GM18873 (cell line): Measurements from ENCODE around the gene CDK5RAP2.

Source experiments
- ATAC-seq: cut with Tn5 transposase; IDR thresholded peaks from one replicate; pipeline ENCODE4 v1.9.1; 2021; ENCODE audit warnings: mild to moderate bottlenecking, moderate library complexity, moderate number of reproducible peaks; ENCODE audit not compliant: unreplicated experiment, low FRiP score

The CDK5RAP2 gene

GRCh38 chr9:120372040-120372439 is 207.9 kb downstream of the CDK5RAP2 start:
- ATAC-seq: no peak

GRCh38 chr9:120369608-120370220 is 210.3 kb downstream of the CDK5RAP2 start:
- ATAC-seq: no peak

- ATAC-seq: no peak
Observed at GRCh38 chr9:120368799-120369198, 211.2 kb downstream of the CDK5RAP2 start.

- no peak for ATAC-seq
Observed at GRCh38 chr9:120366644-120367019, 213.3 kb downstream of the CDK5RAP2 start.

- no peak for ATAC-seq
Observed at GRCh38 chr9:120365386-120365785, 214.6 kb downstream of the CDK5RAP2 start.

- ATAC-seq: no peak
Observed at GRCh38 chr9:120363697-120364096, 216.3 kb downstream of the CDK5RAP2 start.

DNA sequence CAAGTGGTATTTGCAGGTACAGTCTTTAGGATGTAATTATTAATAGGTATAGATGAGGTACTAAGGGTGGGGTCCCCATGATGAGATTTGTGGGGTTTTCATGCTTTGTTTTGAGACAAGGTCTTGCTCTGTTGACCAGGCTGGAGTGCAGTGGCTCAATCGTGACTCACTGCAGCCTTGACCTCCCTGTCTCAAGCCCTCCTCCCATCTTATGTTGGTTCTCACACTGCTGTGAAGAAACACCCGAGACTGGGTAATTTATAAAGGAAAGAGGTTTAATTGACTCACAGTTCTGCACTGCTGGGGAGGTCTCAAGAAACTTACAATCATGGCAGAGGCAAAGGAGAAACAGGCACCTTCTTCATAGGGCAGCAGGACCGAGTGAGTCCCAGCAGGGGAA is 217.5 kb downstream of the CDK5RAP2 start:
- no peak for ATAC-seq

GRCh38 chr9:120361551-120361950 is 218.4 kb downstream of the CDK5RAP2 start:
- ATAC-seq: no peak

DNA sequence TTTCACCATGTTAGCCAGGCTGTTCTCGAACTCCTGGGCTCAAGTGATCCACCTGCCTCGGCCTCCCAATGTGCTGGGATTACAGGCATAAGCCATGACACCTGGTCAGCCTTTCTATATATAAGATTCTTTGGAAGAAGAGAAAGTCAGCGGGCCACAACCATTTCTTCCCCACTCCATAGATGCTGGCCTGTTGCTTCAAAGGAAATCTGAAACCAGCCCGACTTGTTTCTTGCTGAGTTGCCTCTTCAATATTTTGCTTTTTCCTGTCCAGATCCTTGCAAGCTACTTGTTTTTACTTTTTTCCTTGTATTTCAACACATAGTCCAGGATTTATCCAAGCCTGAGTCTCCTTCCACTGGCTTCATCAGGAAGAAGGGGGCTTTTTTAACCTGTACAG is 219.5 kb downstream of the CDK5RAP2 start:
- no peak for ATAC-seq

DNA sequence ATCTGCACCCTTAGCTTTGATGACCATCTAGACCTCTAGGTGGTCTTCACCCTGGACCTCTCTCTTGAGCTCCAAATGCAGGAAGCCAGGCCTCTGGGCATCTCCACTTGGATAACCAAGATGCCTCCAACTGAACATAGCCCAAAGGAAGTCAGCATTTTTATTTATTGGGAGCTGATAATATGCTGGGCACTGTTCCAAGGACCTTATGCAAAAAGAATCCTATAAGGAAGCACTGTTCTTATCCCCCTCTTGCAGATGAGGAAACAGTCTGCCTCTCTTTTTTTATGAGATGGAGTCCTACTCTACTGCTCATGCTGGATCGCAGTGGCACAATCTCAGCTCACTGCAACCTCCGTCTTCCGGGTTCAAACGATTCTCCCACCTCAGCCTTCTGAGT is 219.9 kb downstream of the CDK5RAP2 start:
- no peak for ATAC-seq

DNA sequence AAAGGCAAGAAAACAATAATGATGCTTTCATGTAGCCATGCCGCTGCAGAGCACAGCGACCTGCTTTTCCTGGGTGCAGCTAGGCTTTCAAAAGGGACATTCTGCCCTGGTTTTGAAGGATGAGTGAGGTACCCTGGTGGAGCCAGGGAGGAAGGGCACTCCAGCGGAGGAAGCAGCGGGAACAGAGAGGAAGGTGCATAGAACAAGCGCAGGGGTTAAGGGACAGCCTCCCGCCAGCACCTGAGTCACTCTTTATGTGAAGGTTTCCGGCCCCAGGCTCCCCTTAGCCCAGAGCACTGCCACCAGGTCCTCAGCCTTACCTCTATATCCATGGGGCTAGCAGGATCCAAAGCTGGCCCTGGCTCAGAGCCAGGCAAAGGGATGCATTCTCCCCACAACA is 221.1 kb downstream of the CDK5RAP2 start:
- no peak for ATAC-seq

DNA sequence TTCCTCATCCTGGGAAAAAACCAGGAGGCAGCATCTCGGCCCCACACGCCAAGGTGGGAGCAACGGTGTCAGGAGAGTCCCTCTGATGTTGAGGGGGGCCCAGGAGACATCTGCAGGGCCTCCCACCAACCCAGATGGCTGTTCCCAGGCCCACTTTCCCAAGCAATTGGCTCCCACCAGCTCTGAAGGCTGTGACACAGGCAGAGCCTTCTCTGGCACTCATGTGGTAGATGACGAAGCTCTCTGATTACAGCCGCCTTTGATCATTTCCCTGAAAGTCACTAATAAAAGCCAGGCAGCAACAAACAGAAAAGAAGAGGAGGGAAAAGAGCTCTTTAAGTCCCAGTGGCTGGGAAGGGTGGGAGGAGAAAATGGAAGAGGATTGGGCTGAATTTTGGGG is 226.5 kb downstream of the CDK5RAP2 start:
- no peak for ATAC-seq

DNA sequence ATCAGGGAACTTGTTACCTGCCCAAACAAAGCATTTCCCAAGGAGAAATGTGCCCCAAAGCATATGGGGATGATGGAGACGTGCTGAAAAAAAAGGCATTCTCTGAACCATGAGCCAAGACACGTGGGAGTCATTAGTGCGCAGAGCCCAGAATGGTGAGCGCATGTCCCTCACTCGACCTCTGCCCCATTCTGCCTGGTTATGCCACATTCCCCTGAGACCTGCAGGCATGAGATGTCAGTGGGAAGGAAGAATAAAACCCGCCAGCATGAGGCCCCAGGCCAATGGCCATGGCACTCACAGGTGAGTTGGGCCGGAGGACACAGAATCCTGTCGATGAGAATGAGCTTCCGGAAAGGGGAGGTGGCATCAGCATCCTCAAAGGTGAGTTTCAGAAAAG is 228.9 kb downstream of the CDK5RAP2 start:
- no peak for ATAC-seq

DNA sequence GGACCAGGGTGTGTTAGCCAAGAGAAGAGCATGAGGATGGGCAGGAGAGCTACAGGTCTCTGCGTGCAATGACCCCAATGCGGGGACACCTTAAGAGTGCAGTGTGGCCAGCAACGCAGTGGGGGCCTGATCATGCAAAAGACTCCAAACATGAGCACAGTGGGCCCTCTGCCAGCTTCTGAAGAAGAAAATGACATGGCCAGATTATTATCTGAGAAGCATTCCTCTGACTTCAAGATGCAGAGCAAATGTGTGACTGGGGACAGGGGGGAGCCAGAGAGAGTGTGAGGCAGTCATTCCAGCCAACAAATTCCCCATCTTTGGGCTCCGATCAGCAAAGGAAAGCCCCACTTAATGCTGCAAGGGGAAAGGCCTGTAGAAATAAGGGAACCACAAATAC is 229.4 kb downstream of the CDK5RAP2 start:
- ATAC-seq: no peak

DNA sequence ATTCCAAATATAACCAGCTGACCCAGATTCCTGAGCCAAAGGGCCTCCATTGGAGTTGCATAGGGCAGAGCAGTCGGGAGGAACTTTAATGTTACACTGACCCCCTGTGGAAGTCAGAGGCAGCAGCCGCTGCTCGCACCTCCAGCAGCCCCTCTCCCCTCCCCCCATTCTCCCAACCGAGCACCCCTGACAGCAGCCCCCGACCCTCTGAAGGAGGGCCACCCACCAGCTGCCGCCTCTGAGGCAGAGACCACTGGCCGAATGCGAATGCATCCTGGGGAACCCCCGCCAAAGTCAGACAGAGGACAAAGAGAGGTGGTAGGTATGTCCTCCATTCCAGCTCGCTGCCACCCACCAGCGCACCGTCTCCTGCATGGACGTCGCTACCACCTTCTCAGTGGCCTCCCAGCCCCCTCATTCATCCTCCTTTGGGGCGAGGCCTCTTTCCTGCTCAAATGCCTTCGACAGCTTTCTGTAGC is 231.0 kb downstream of the CDK5RAP2 start:
- no peak for ATAC-seq

- ATAC-seq: no peak
Observed at GRCh38 chr9:120345379-120345778, 234.6 kb downstream of the CDK5RAP2 start.

DNA sequence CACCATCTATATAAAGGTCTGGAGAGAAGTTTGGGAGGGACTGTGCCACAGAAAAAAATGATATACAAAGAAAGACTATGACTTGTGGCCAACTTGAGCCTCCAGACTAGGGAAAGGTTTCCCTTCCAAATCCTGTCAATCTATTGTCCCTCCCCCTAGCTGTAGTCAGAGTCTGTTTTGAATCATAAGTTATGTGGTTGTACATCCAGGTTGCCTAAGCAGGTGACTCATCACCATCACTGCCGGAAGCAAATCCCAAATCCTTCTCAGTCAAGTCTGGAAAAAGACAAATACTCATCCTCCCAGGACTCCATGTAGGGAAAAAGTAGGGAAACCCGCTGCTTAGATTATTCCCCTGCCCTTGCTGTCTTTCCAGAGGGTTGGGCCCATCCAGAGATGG is 235.7 kb downstream of the CDK5RAP2 start:
- no peak for ATAC-seq

- ATAC-seq: no peak
Observed at GRCh38 chr9:120343416-120343815, 236.6 kb downstream of the CDK5RAP2 start.
